Measurements from ENCODE around the gene MYO1G.

MYO1G gene

GRCh38 chr7:44967571-44968446, 11.0 kb downstream of the MYO1G start:
- no peak for DNase-seq (ENCODE audit: low read depth in 2 of 2, low spot score in 1 of 2)

- no peak for DNase-seq (ENCODE audit: low read depth in 2 of 2, low spot score in 1 of 2)
Measured at GRCh38 chr7:44966731-44967538, 11.9 kb downstream of the MYO1G start.

- DNase-seq (ENCODE audit: low read depth in 2 of 2, low spot score in 1 of 2), result no peak
Measured at GRCh38 chr7:44965937-44966730, 12.7 kb downstream of the MYO1G start.

GRCh38 chr7:44965441-44965903, 13.3 kb downstream of the MYO1G start:
- DNase-seq (ENCODE audit: low read depth in 2 of 2, low spot score in 1 of 2), result no peak

- no peak for DNase-seq (ENCODE audit: low read depth in 2 of 2, low spot score in 1 of 2)
Measured at GRCh38 chr7:44964831-44965440, 13.9 kb downstream of the MYO1G start.

GRCh38 chr7:44964384-44964830, 14.4 kb downstream of the MYO1G start:
- DNase-seq (ENCODE audit: low read depth in 2 of 2, low spot score in 1 of 2), result no peak

- DNase-seq (ENCODE audit: low read depth in 2 of 2, low spot score in 1 of 2), result no peak
Measured at GRCh38 chr7:44963364-44964290, 15.2 kb downstream of the MYO1G start.

GRCh38 chr7:44962483-44963251, 16.1 kb downstream of the MYO1G start:
- DNase-seq (ENCODE audit: low read depth in 2 of 2, low spot score in 1 of 2), result no peak

GRCh38 chr7:44961844-44962482, 16.9 kb downstream of the MYO1G start:
- no peak for DNase-seq (ENCODE audit: low read depth in 2 of 2, low spot score in 1 of 2)

GRCh38 chr7:44960011-44960580, 18.7 kb downstream of the MYO1G start:
- DNase-seq (ENCODE audit: low read depth in 2 of 2, low spot score in 1 of 2), result no peak

- DNase-seq (ENCODE audit: low read depth in 2 of 2, low spot score in 1 of 2), result no peak
Measured at GRCh38 chr7:44959433-44959951, 19.3 kb downstream of the MYO1G start.

- DNase-seq (ENCODE audit: low read depth in 2 of 2, low spot score in 1 of 2), result no peak
Measured at GRCh38 chr7:44958645-44959344, 20.0 kb downstream of the MYO1G start.

GRCh38 chr7:44956157-44956766, 22.6 kb downstream of the MYO1G start:
- no peak for DNase-seq (ENCODE audit: low read depth in 2 of 2, low spot score in 1 of 2)

GRCh38 chr7:44955733-44956132, 23.1 kb downstream of the MYO1G start:
- DNase-seq (ENCODE audit: low read depth in 2 of 2, low spot score in 1 of 2), result no peak

GRCh38 chr7:44953156-44953555, 25.7 kb downstream of the MYO1G start:
- no peak for DNase-seq (ENCODE audit: low read depth in 2 of 2, low spot score in 1 of 2)

- DNase-seq (ENCODE audit: low read depth in 2 of 2, low spot score in 1 of 2), result no peak
Measured at GRCh38 chr7:44949303-44949702, 29.5 kb downstream of the MYO1G start.

- no peak for DNase-seq (ENCODE audit: low read depth in 2 of 2, low spot score in 1 of 2)
Measured at GRCh38 chr7:44945479-44945878, 33.3 kb downstream of the MYO1G start.
